ENCODE measurements around the gene KIZ.

Gene KIZ

DNA sequence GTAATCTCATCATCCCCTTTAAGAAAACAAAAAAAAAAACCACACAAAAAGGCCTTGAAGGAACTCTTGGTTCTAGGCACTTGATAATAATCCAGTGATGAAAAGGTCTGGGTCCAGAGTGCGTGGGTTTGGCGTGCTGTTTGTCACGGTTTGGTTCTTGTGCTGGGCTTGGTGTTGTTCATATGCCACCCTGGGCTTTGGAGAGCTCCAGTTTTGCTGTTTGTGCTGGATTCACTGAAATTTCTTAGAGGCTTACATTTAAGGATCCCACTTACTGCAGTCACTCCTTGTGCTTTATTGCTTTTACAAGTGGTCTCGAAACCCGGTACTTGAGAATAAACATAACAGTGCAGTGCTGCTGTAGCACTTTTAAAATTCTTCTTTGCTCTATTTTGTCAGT, 108.4 kb downstream of the KIZ start:
- Histone ChIP-seq H3K27ac (no peak overlapping the region), H3K4me1 (no peaks in the 10 kb centered on the region), H3K9me3 (no peaks in the 10 kb centered on the region), H3K4me2 (no peak overlapping the region), H3K4me3 (no peak overlapping the region), H3K27me3 (no peaks in the 10 kb centered on the region), H4K20me1 (no peaks in the 10 kb centered on the region), H3K9ac (no peak overlapping the region), H3K36me3 (peaks cover 19% of the 10 kb centered on the region)
- TF ChIP-seq Cebpa-rat (IDR thresholded peaks at IDR 0.05): no peak

DNA sequence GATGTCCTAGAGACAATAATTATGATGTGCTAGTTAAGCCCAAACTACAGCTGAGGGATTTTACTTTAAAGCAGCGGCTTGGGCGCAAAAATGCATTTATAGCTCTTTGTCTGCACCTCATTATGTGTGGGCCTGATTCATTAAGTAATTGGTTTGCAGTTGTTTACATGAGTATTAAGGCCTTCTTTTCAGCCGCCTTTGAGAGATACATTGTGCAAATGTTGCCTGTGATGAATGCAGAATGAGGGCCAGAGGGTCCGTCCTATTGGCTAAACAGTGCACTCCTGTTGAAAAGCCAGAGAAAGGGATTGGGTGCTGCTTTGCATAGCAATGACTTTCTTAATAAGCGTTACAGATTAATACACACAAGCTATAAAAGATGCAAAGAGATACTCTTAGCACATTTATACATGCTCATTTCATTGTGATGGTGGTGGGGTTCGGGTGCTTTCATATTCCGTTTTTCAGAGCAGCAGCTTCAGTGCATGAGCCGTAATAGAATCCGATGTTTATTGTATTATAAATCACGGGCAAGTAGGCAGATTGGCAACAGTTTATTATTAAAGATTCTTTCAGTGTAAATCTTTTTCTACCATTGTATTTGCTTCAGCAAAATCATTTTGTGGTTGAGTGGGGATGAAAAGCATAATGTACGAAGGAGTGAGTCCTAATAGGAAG, 109.1 kb downstream of the KIZ start:
- H3K4me3 ChIP-seq: no peak overlapping the region
- no peaks in the 10 kb centered on the region for H3K9me3 ChIP-seq
- H3K9ac ChIP-seq: no peak overlapping the region
- no peak overlapping the region for H3K4me2 ChIP-seq
- H3K4me1 ChIP-seq: no peaks in the 10 kb centered on the region
- no peak for TF ChIP-seq Cebpa-rat (IDR thresholded peaks at IDR 0.05)
- H3K27me3 ChIP-seq: no peaks in the 10 kb centered on the region
- peaks cover 16% of the 10 kb centered on the region for H3K36me3 ChIP-seq
- no peaks in the 10 kb centered on the region for H4K20me1 ChIP-seq
- no peak overlapping the region for H3K27ac ChIP-seq

DNA sequence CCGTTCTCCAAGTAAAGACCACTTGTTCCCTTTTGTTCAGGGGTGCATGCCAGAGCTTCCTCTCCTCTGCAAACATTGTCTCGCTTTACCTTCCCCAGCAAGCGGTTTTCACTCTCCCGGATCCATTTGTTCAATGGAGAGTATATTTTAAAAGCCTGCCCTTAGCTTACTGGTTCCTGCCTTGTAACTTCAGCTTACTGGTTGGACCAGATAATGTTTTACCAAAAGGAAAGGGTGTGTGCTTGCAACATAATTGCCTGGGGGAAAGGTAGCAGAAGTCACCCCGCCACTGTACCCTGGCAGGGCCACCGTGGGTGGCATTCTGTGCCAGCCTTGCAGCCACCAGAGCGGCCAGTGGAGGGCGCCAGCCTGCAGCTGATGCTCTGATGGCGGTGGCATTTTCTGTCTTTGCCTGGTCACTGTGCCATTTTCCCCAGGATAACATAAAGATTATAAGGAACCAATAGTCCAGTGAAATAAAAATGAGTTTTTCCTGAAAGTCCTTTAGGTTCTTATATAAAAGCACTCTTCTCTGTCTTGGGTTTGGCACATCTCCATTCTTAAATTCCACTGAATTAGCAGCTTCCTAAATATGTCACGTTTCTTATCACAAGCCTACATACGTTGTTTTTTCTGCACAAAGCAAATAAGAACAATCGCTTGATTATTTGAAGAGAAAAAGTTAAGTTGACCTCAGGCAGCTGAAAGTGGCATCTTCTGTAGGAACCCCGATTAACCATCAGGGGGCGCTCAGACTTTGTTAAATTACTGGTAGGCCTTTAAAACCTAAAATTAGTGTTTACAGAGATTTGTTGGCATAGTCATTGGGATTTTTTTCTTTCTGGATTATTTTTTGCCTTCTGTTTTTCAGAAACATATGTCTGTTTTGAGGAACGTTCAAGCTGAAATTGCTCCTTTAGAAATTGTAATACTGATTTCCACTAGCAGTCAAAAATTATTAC, 109.9 kb downstream of the KIZ start:
- Histone ChIP-seq H3K4me2 (no peak overlapping the region), H3K4me3 (no peak overlapping the region), H3K9ac (no peak overlapping the region), H4K20me1 (no peaks in the 10 kb centered on the region), H3K27ac (no peak overlapping the region), H3K4me1 (no peaks in the 10 kb centered on the region), H3K27me3 (no peaks in the 10 kb centered on the region), H3K36me3 (peaks cover 11% of the 10 kb centered on the region), H3K9me3 (no peaks in the 10 kb centered on the region)
- TF ChIP-seq Cebpa-rat (IDR thresholded peaks at IDR 0.05): no peak

DNA sequence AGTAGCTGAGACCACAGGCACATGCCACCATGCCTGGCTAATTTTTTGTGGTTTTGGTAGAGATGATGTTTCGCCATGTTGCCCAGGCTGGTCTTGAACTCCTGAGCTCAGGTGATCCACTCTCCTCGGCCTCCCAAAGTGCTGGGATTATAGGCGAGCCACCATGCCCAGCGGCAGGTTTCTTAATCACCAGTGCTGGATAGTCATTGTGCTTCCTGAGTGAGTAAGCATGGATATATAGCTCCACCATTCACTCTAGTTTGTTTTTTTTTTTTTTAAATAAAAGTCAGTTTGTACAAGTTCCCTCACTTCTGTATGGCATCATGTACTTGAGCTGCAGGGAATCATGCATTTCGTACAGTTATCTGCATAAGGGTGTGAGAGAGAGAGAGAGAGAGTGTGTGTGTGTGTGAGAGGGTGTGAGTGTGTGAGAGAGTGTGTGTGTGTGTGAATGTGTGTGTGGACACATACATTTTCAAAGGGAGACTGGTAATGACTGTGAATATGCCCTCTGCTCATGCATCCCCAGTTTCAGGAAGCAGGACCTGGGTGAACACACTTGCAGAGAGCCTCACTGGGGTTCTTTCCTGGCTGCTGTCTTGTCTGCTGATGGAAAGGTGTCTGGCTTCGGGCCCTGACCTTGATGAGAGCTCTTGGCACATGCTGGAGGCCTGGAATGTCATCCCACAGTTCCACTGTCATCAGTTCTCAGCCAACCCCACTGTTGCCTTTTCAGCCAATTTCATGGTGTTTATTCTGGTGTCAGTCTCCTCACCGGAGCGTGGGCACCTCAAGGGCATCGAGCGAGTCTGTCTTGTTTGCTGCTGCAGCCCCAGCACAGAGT, 112.3 kb downstream of the KIZ start:
- Histone ChIP-seq H3K4me1 (peaks cover under 1% of the 10 kb centered on the region), H3K9ac (no peak overlapping the region), H4K20me1 (no peaks in the 10 kb centered on the region), H3K4me3 (no peak overlapping the region), H3K4me2 (no peak overlapping the region), H3K9me3 (no peaks in the 10 kb centered on the region), H3K36me3 (peaks cover 10% of the 10 kb centered on the region; the same call in 1 of the 2 replicates), H3K27ac (no peak overlapping the region), H3K27me3 (no peaks in the 10 kb centered on the region)
- TF ChIP-seq Cebpa-rat (IDR thresholded peaks at IDR 0.05): no peak

DNA sequence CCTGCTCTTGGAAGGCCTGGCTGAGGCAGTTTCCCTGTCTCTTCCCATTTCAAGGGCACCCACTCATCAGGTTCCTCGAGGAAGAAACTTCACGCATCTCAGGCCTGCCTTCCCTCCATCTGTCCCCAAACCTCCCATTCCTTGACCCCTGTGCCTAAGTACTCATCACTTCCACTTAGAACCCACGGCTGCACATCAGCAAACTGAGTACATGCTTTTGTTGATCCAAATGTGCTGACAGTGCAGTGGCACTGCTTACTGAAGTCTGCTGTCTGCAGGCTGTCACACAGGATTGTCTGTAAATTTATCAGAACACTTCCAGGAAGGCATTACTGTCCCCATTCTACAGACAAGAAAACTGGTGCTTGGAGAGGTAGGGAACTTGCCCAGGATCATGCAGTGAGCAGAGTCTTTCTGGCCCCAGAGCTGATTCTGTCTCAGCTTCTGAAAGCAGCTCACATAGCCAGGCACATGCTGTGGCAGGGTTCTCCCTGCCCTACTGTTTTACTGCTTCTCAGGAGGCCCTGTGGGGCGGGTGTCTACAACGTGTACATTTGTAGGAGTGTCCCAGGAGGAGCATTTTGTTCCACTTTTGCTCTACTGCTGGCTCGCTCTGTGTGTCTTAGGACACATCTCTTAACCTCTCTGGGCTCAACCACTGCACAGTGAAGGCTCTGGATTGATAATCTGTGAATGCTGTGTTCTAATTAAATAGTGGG, 113.1 kb downstream of the KIZ start:
- Histone ChIP-seq H3K4me1 (peaks cover 9% of the 10 kb centered on the region), H3K4me2 (no peak overlapping the region), H3K4me3 (no peak overlapping the region)

DNA sequence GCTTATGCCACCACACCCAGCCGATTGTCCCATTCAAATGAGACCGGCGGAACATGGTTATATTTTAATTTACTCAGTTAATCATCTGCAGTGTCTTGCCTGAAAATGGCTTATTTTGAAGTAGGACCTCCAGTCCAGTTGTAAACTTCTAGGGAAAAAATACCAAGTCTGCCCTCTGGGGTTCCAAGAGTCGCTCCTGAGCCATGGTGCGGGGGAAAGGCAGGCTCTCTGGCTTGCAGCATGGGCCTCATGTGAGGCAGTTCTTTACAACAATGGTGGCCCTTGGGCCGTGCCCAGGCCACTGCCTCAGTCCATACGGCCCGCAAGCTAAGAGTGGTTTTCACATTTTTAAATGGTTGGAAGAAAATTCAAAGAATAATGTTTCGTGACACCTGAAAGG, 114.5 kb downstream of the KIZ start:
- Histone ChIP-seq H3K9me3 (no peaks in the 10 kb centered on the region), H3K4me3 (no peak overlapping the region), H3K4me1 (peaks cover 10% of the 10 kb centered on the region), H3K27me3 (no peaks in the 10 kb centered on the region), H3K27ac (no peak overlapping the region), H3K36me3 (peaks cover 19% of the 10 kb centered on the region; the same call in 1 of the 2 replicates), H4K20me1 (no peaks in the 10 kb centered on the region), H3K4me2 (no peak overlapping the region), H3K9ac (no peak overlapping the region)
- TF ChIP-seq Cebpa-rat (IDR thresholded peaks at IDR 0.05): no peak

More for the DNA sequence above, 113.1 kb downstream of the KIZ start:
- Histone ChIP-seq H3K27me3 (no peaks in the 10 kb centered on the region), H4K20me1 (no peaks in the 10 kb centered on the region), H3K9ac (no peak overlapping the region), H3K9me3 (no peaks in the 10 kb centered on the region), H3K27ac (no peak overlapping the region), H3K36me3 (peaks cover 10% of the 10 kb centered on the region; the same call in 1 of the 2 replicates)
- no peak for TF ChIP-seq Cebpa-rat (IDR thresholded peaks at IDR 0.05)

DNA sequence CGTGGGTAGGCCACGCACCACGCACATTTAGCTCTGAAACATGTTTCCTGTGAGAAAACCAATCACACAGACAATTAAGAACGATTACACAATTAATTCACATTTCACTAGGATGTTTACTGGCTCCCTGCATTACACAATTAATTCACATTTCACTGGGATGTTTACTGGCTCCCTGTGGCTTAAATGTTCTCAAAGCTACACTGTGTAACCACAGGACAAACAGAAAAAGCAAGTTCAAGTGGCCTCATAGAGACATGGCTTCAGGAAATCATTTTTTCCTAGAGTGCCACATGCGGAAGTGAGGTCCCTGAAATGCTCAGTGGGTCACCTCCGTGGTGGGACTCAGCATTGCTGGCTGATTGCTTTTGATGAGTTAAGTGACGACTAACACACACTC, 115.5 kb downstream of the KIZ start:
- Histone ChIP-seq H3K4me1 (peaks cover 10% of the 10 kb centered on the region), H3K4me3 (no peak overlapping the region), H4K20me1 (no peaks in the 10 kb centered on the region), H3K36me3 (peaks cover 21% of the 10 kb centered on the region; the same call in 1 of the 2 replicates), H3K9me3 (no peaks in the 10 kb centered on the region), H3K4me2 (no peak overlapping the region), H3K27me3 (no peaks in the 10 kb centered on the region), H3K27ac (no peak overlapping the region), H3K9ac (no peak overlapping the region)
- TF ChIP-seq Cebpa-rat (IDR thresholded peaks at IDR 0.05): no peak

DNA sequence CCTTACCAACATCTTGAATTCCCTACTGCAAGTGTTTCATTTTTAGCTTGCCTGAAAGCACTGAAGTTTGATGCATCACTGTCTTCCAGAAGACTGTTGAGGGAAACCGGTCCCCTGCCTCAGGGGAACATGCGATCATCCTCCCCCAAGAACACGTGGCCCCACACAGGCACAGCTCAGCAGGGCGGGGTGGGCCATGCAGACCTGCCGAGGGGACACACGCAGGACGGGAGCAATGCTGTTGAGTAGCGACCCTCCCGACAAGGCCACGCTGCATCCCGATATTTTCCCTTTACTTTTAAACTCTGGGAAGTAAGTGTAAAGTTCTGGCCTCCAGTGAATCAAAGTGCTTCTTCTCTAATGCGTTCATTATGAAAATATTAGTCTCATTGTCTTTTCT, 117.9 kb downstream of the KIZ start:
- Histone ChIP-seq H3K36me3 (peaks cover 16% of the 10 kb centered on the region; the same call in 1 of the 2 replicates), H3K4me3 (no peak overlapping the region), H3K27me3 (no peaks in the 10 kb centered on the region), H3K4me1 (peaks cover 10% of the 10 kb centered on the region), H4K20me1 (no peaks in the 10 kb centered on the region), H3K9ac (no peak overlapping the region), H3K4me2 (0 out of 2 replicates have a peak overlapping the region, but pooled peaks have one; percentile 13), H3K27ac (no peak overlapping the region), H3K9me3 (no peaks in the 10 kb centered on the region)
- TF ChIP-seq Cebpa-rat (IDR thresholded peaks at IDR 0.05): no peak

DNA sequence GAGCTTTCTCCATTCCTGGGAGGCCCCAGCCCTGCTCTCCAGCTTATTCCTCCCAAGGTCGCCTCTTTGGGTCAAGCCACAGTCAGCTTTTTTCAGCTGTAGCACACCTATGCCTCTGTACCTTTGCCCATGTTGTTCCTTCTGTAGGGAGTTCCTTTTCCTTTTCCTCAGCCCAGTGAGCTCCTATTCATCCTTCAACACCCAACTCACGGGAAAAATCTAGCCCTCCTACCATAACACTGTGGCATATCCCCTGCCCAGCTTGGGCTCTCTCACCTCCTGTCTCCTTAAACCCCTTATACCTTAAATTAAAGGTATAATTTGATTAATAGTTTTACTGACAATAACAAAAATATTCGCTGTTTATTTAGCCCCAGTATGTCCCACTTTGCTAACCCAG, 118.9 kb downstream of the KIZ start:
- no peak for TF ChIP-seq Cebpa-rat (IDR thresholded peaks at IDR 0.05)
- Histone ChIP-seq H3K9me3 (no peaks in the 10 kb centered on the region), H4K20me1 (no peaks in the 10 kb centered on the region), H3K4me1 (peaks cover 10% of the 10 kb centered on the region), H3K27ac (no peak overlapping the region), H3K36me3 (0 out of 2 replicates have a peak, but pooled peaks cover 11% of the 10 kb centered on the region), H3K4me2 (no peak overlapping the region), H3K4me3 (no peak overlapping the region), H3K27me3 (no peaks in the 10 kb centered on the region), H3K9ac (no peak overlapping the region)

All from BLaER1 (cell line).